HG02678 (cell line): ENCODE measurements around the gene SBDS.
"Not testable (repeated sequence)": the region's sequence is repeated elsewhere in the genome, so short reads cannot be mapped to it uniquely, and the experiment has no call there.

Experiments used
- ATAC-seq: cut with Tn5 transposase; IDR thresholded peaks from one replicate; pipeline ENCODE4 v1.9.1; 2021; ENCODE audit warnings: mild to moderate bottlenecking, moderate library complexity; ENCODE audit not compliant: unreplicated experiment

The SBDS gene

GRCh38 chr7:66995050-66995776 is at the start of gene SBDS:
TSS of gene SBDS (minus strand) at chr7:66995586. CDS start at chr7:66995417, 169 bp downstream.
- peak; percentile 63 for ATAC-seq

- ATAC-seq = not testable (repeated sequence)
These were observed 48.2 kb upstream of the SBDS start for GRCh38 chr7:67043559-67043930.

GRCh38 chr7:67042781-67043558 is 47.6 kb upstream of the SBDS start:
- not testable (repeated sequence) for ATAC-seq

GRCh38 chr7:67040832-67041231 is 45.4 kb upstream of the SBDS start:
- ATAC-seq = not testable (repeated sequence)

DNA sequence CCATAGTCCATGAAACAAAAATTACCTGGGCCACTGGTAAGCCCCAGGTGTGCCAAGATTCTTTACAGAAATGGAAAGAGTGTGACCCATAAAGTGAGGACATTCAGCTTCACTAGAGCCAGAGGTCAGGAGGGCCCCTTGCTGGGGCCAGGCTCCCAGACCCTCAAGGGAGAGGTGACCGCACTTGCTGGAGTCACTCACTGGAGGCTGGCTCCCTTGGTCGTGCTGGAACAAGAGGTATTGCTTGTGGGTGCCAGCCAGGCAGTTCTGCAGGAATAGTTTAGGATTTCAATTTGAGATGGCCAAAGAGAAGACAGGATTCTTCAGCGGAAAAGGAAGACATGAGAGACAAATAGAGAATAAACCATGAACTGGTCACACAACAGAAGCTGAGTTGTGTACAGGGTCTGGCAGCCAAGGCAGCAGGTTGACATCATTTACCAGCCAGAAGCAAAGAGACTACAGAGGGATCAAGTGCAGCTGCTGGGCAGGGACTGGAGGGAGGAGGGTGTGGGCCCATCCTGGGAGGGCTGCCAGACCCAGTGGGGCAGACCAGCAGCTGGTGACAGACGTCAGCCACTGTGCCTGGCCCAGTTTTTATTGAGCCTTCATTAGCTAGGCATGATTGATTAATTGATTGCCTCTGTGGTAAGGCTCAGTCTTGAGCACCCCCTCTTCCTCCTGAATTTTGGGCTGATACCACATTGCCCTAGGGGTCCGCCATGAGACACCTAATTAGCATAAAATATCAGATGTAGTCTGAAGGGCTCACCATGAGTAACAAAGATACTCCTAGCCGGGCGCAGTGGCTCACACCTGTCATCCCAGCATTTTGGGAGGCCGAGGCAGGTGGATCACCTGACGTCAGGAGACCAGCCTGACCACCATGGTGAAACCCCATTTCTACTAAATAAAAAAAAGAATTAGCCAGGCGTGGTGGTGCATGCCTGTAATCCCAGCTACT is 41.3 kb upstream of the SBDS start:
- ATAC-seq = not testable (repeated sequence)

GRCh38 chr7:67033251-67033650 is 37.9 kb upstream of the SBDS start:
- ATAC-seq = no peak

- ATAC-seq = not testable (repeated sequence)
These were observed 36.3 kb upstream of the SBDS start for GRCh38 chr7:67031685-67032084.

DNA sequence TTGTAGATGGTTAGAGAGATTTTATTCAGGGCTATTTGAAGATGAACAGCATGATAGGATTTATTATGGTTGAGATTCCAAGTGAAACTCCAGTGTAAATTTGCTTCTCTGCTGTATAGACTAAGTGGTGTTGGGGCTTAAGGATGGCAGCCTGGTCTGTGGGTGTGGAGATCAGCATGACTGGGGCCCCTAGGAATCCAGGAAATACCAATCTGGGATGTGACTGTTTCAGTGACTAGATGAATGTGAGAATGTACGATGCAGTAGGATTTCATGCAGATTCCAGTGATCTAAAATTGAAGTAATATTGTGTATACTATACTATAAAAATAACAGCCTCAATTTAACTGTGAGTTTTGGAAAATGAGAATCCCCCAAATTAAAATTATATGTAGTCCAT is 30.1 kb upstream of the SBDS start:
- ATAC-seq = not testable (repeated sequence)

DNA sequence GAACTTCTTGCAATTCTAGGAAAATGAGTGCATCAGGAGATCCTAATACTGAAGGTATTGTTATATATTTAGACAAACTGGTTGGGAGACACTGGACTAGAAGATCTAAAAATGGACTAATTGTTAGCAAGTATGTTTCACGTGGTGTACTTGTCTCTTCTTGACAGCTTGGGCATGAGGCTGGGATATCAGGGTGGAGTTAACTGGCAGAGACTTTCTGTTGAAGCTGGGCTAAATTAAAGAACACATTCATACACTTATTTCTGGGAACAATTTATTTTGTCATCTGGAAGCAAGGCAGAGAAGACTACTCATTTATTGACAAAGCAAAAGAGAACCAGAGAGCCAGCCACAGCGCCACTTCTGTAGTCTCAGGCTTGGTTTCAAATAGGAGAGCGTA is 27.1 kb upstream of the SBDS start:
- ATAC-seq = no peak

GRCh38 chr7:67021260-67021659 is 25.9 kb upstream of the SBDS start:
- no peak for ATAC-seq

DNA sequence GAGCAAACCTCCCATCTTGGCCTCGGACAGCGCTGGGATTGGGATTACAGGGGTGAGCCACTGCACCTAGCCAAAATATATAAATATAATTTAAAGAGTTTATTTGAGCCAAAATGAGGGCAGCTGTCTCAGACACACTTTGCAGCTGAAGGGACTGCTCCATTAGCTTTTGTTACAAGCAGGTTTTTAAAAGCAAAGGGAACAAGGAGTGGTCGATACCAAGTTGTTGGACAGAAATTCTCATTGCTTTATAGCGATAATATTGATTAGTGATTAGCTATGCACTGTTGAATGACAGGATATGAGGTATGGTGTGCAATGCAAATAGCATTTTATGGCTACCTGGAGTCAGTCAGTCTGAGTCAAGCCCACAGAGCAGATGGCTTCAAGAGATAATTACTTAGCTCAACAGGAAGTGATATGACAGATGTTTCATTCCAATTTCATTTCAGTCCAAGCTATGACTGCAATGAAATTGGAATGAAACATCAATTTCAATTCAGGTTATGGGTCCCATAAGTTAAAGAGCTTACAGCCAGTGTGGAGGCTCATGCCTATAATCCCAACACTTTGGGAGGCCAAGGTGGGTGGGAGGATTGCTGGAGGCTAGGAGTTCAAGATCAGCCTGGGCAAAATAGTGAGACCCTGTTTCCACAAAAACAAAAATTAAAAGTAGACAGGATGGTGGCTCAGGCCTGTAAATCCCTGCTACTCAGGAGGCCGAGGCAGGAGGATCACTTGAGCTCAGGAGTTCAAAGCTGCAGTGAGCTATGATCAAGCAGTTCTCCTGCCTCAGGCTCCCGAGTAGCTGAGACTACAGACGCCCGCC is 24.4 kb upstream of the SBDS start:
- no peak for ATAC-seq

- no peak for ATAC-seq
These were observed 23.6 kb upstream of the SBDS start for GRCh38 chr7:67018940-67019339.

DNA sequence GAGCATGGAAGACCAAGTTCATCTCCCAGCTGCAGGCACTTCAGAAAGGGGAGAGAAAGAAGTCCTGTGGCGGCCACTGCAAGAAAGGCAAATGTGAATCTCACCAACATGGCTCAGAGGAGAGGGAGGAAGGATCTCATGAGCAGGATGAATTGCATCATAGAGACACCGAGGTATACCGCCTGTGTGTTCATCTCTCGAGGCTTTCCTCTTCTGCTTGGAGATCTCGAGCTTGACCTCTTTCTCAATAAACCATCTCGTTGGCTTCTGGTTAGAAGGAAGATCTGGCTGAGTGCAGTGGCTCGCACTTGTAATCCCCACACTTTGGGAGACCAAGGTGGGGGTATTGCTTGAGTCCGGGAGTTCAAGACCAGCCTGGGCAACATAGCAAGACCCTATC is 22.6 kb upstream of the SBDS start:
- ATAC-seq = not testable (repeated sequence)

GRCh38 chr7:67014076-67014622 is 18.8 kb upstream of the SBDS start:
- ATAC-seq = not testable (repeated sequence)

- ATAC-seq = not testable (repeated sequence)
These were observed 14.3 kb upstream of the SBDS start for GRCh38 chr7:67009677-67010076.

- no peak for ATAC-seq
These were observed 12.9 kb upstream of the SBDS start for GRCh38 chr7:67008260-67008659.

DNA sequence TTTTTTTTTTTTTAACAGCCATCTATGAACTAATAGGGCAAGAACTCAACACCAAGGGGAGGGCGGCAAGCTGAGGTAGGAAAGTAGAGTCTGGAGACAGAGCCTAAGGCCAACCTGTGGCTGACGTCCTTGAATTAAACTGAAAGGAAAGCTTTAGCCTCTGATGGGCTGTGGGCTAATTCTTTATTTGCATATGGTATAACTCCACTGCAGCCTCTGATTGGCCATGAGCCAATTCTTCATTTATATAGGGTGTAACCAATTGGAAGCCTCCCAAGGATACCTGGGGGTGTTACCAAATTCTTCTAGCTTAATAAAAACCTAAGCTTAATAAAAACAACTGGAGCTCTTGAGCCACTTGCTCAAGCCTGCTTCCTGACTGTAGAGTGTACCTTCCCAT is 11.6 kb upstream of the SBDS start:
- no peak for ATAC-seq

DNA sequence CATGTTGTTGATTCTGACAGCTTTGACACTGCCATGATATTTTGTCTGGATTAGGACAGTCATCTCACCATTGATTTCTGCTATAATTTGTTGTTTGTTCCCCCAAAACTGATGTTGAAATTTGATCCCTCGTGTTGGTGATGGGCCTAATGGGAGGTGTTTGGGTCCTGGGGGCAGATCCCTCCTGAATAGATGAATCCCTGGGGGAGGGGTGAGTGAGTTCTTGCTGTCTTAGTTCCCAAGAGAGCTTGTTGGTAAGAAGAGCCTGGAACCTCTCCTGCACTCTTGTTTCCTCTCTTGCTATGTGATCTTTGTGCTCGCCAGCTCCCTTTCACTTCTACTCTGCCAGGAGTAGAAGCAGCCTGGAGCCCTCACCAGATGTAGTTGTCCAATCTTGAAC is 8.8 kb upstream of the SBDS start:
- not testable (repeated sequence) for ATAC-seq

DNA sequence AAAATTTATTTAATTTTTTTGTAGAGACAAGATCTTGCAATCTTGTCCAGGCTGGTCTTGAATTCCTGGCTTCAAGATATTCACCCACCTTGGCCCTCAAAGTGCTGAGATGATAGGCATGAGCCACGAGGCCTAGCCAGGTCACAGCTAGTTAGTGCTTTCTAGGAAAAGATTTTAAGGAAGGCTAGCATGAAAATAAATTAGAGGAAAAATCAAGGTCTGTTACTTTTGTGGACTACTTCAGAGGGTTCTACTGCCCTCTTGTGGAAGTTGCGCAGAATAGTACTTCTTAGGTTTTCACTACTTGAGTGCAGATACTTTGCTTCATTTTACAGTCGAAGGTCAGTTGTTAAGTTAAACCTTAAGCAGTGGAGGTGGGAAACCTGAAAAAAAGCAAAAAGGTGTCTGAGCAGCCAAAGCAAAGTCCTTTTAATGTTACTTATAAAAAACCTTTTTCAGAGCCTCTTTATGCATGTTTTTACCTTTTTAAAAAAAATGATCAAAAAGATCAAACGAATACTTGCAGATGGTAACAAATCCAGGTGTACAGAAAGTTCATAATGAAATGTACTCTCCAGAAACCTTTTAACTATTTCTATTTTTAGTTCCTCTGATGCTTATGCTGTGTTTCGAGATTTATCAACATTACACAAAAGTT is 5.3 kb upstream of the SBDS start:
- ATAC-seq = not testable (repeated sequence)
